ENCODE data around the gene CFAP100. TPM values are rescaled to one million over a fixed set of nuclear protein-coding genes. Genes with fewer than 3 reads are reported as not detected.

The CFAP100 gene
- total RNA-seq, 4 donors from 2014 or later: not detected

- DNase-seq (ENCODE audit: extremely low spot score): no peak
- H3K4me1 ChIP-seq: peaks cover 0 to 12% (median 0%) of the 10 kb centered on the region in 4 donors
- no peaks in the 10 kb centered on the region for H3K27me3 ChIP-seq
- intact Hi-C loops (cut with DNase I): no loop called here
- 82% methylated on average over 1 of the region's 1 CpG for WGBS
- H3K27ac ChIP-seq (replicated peaks in 1 of 4): no peak overlapping the region
- TF ChIP-seq EP300 (IDR thresholded peaks at IDR 0.05): no peak
- no peak for TF ChIP-seq POLR2AphosphoS5 (IDR thresholded peaks at IDR 0.05)
- TF ChIP-seq POLR2A (IDR thresholded peaks at IDR 0.05; ENCODE audit: low read depth): no peak
- TF ChIP-seq CTCF (IDR thresholded peaks at IDR 0.05): no peak
- H3K9me3 ChIP-seq: no peaks in the 10 kb centered on the region
- no peak overlapping the region for H3K4me3 ChIP-seq
- H3K36me3 ChIP-seq: peaks cover 25 to 87% (median 67%) of the 10 kb centered on the region in 4 donors
Observed at GRCh38 chr3:126454025-126454424, 59.3 kb downstream of the CFAP100 start.

DNA sequence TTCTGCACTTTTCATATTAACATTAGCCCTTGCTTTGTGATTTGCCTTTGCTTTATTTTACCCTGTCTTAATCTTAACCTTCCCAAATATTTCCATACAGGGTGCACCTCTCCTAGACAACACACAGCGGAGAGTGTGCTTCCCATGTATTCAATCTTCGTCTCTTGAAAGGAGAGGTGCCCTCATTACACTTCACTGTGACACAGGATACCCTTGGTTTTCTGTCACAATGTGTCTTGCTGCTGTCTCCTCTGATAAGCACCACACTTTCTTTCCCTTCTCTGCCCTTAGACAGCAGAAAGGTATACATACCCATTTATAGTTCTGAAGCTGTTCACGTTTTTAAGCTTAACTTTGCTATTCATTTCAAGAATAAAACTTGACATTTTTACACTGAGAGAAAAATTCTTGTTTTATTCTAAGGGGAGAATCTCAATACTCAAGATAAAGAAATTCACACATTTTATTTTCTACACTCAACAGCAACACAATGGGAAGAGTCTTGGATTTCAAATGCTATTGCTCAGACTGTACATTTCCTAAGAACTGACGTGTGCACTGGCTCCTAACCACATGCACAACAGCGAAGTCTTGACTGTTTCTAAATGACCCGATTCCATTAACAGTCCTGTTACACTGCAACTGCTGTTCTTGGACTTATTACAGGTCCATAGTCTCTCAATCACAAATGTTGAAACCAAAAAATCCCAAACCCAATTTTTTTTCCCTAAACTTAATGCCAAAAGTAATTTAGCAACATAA, 59.9 kb downstream of the CFAP100 start:
- no peaks in the 10 kb centered on the region for H3K9me3 ChIP-seq
- H3K27me3 ChIP-seq: no peaks in the 10 kb centered on the region
- intact Hi-C loops (cut with DNase I): no loop called here
- peaks cover 0 to 12% (median 0%) of the 10 kb centered on the region in 4 donors for H3K4me1 ChIP-seq
- no peak overlapping the region for H3K4me3 ChIP-seq
- WGBS: 84% methylated on average over 6 of the region's 6 CpGs
- no peak for DNase-seq (ENCODE audit: extremely low spot score)
- peaks cover 31 to 90% (median 67%) of the 10 kb centered on the region in 4 donors for H3K36me3 ChIP-seq
- no peak for TF ChIP-seq EP300 (IDR thresholded peaks at IDR 0.05)
- TF ChIP-seq CTCF (IDR thresholded peaks at IDR 0.05): no peak
- no peak for TF ChIP-seq POLR2AphosphoS5 (IDR thresholded peaks at IDR 0.05)
- no peak for TF ChIP-seq POLR2A (IDR thresholded peaks at IDR 0.05; ENCODE audit: low read depth)
- H3K27ac ChIP-seq (replicated peaks in 1 of 4): no peak overlapping the region

GRCh38 chr3:126456211-126456610, 61.5 kb downstream of the CFAP100 start:
- Histone ChIP-seq H3K36me3 (peaks cover 42 to 92% (median 67%) of the 10 kb centered on the region in 4 donors), H3K4me3 (no peak overlapping the region), H3K27me3 (no peaks in the 10 kb centered on the region), H3K4me1 (peaks cover 0 to 12% (median 0%) of the 10 kb centered on the region in 4 donors), H3K27ac (replicated peaks in 1 of 4) (no peak overlapping the region), H3K9me3 (no peaks in the 10 kb centered on the region)
- intact Hi-C loops (cut with DNase I): no loop called here
- WGBS: 100% methylated on average over 3 of the region's 4 CpGs
- no peak for TF ChIP-seq POLR2AphosphoS5 (IDR thresholded peaks at IDR 0.05)
- TF ChIP-seq CTCF (IDR thresholded peaks at IDR 0.05): no peak
- TF ChIP-seq POLR2A (IDR thresholded peaks at IDR 0.05; ENCODE audit: low read depth): no peak
- no peak for TF ChIP-seq EP300 (IDR thresholded peaks at IDR 0.05)
- no peak for DNase-seq (ENCODE audit: extremely low spot score)

DNA sequence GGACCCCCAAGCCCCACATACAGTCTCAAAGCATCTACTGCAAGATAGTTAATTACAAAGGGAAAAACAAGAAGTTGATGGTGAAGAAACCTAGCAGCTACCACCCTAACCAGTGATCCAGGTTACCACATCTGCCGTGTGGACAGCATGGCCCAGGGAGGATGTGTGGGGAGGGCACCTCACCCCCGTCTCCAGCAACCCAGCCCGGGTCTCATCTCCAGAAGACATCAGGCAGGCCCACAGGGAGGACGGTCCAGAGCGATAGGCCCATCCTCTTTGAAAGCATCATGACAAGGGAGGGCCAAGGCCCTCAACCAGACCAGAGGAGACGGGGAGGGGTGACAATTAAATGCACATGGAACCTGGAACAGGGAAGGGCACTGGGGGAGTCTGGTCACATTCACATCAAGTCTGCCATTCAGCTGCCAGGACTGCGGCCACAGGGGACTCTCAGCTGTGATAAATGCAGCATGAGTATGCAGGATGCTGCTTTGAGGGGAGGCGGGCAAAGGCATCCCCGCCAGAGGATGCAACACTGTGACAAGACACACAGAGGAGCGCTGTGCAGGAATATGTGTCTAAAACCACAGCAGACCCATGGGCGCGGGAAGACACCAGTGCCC, 62.2 kb downstream of the CFAP100 start:
- Histone ChIP-seq H3K36me3 (peaks cover 42 to 92% (median 67%) of the 10 kb centered on the region in 4 donors), H3K9me3 (no peaks in the 10 kb centered on the region), H3K4me3 (no peak overlapping the region), H3K4me1 (peaks cover 0 to 12% (median 1%) of the 10 kb centered on the region in 4 donors), H3K27ac (replicated peaks in 1 of 4) (no peak overlapping the region), H3K27me3 (no peaks in the 10 kb centered on the region)
- WGBS: 91% methylated on average over 10 of the region's 12 CpGs
- no peak for DNase-seq (ENCODE audit: extremely low spot score)
- intact Hi-C loops (cut with DNase I): no loop called here
- TF ChIP-seq CTCF (IDR thresholded peaks at IDR 0.05) (no peak), POLR2AphosphoS5 (IDR thresholded peaks at IDR 0.05) (no peak), POLR2A (IDR thresholded peaks at IDR 0.05; ENCODE audit: low read depth) (no peak)
